Fibroblast of lung (primary cell): ENCODE results near the gene PCAT7.

ENCODE experiments used
- CTCF ChIP-seq, 2 donors: IDR thresholded peaks in 1 of 2; conservative IDR thresholded peaks in 1 of 2; 1 replicate in 1 of 2; 2 replicates in 1 of 2; pipeline ENCODE4 v1.5.1; 2011 to 2012; ENCODE audit warnings: low read length in 2 of 2, control low read depth in 1 of 2, inconsistent platforms in 1 of 2, low read depth in 1 of 2, mild to moderate bottlenecking in 1 of 2
- EZH2 ChIP-seq: IDR thresholded peaks from 2 replicates; pipeline ENCODE4 v1.5.1; 2012; ENCODE audit warnings: low read length, control low read depth, mild to moderate bottlenecking; ENCODE audit errors: missing control alignments

- TF ChIP-seq CTCF (conservative IDR thresholded peaks at IDR 0.05 in 1 of 2, IDR thresholded peaks at IDR 0.05 in 1 of 2; ENCODE audit: low read depth in 1 of 2, low read length in 2 of 2) (no peak), EZH2 (no peak)
These were observed 31.4 kb downstream of the PCAT7 start for GRCh38 chr9:94586316-94586715.
